Osteoblast (primary cell): ENCODE results near the gene EGFR. TPM values are rescaled to one million over a fixed set of nuclear protein-coding genes. Genes with fewer than 3 reads are reported as not detected.
A peak's percentile ranks its signal among the peaks of the same experiment; 100 is the strongest.

Experiments
- DNase-seq: peaks from one replicate; pipeline ENCODE4 v3.0.0; 2011; ENCODE audit warnings: low spot score, mixed read lengths; ENCODE audit not compliant: insufficient read length; ENCODE audit errors: missing footprints
- H2AFZ ChIP-seq: 2 replicates; pipeline ENCODE4 v1.6.0; 2011; ENCODE audit warnings: mild to moderate bottlenecking, low read length
- H3K27ac ChIP-seq: 2 replicates; pipeline ENCODE4 v1.5.1; 2011; ENCODE audit warnings: mild to moderate bottlenecking, low read depth, low read length, moderate library complexity
- H3K27me3 ChIP-seq: 2 replicates; pipeline ENCODE4 v1.6.0; 2012; ENCODE audit warnings: mild to moderate bottlenecking, control low read depth, inconsistent platforms, low read length, moderate library complexity; ENCODE audit not compliant: insufficient read depth
- H3K36me3 ChIP-seq: 2 replicates; pipeline ENCODE4 v1.5.1; 2011; ENCODE audit warnings: mild to moderate bottlenecking, low read length, control low read depth, moderate library complexity; ENCODE audit not compliant: insufficient read depth
- H3K4me1 ChIP-seq: 2 replicates; pipeline ENCODE4 v1.5.1; 2011; ENCODE audit warnings: mild to moderate bottlenecking, low read length, control low read depth, moderate library complexity; ENCODE audit not compliant: insufficient read depth
- H3K4me2 ChIP-seq: 2 replicates; pipeline ENCODE4 v1.6.0; 2011; ENCODE audit warnings: mild to moderate bottlenecking, low read length; ENCODE audit not compliant: insufficient read depth
- H3K4me3 ChIP-seq: fragments of 200-600 bp; sonication (generic); 3 replicates; pipeline ENCODE4 v1.5.1; 2012; ENCODE audit warnings: mild to moderate bottlenecking, low read length, inconsistent platforms; ENCODE audit not compliant: insufficient read depth
- H3K79me2 ChIP-seq: 2 replicates; pipeline ENCODE4 v1.6.0; 2012; ENCODE audit warnings: mild to moderate bottlenecking, low read length, control low read depth, inconsistent platforms; ENCODE audit not compliant: insufficient read depth
- H3K9me3 ChIP-seq: 2 replicates; pipeline ENCODE4 v1.5.1; 2011; ENCODE audit warnings: low read depth, low read length, control low read depth
- H4K20me1 ChIP-seq: 2 replicates; pipeline ENCODE4 v1.6.0; 2012; ENCODE audit warnings: mild to moderate bottlenecking, low read length, control low read depth; ENCODE audit not compliant: insufficient read depth
- CTCF ChIP-seq: IDR thresholded peaks from 2 replicates; pipeline ENCODE4 v1.5.1; 2011; ENCODE audit warnings: mild to moderate bottlenecking, low read depth, low read length, moderate library complexity; ENCODE audit errors: extremely low read depth
- total RNA-seq: library from RNA; depleted of rRNA; stranded (reverse); fragments of >200 nt; gene quantifications from 2 replicates; pipeline ENCODE4 v1.2.3, GENCODE V29; 2012

The EGFR gene
- total RNA-seq, 1 donor = 104 TPM

- no peak for TF ChIP-seq CTCF
- peaks cover 82% of the 10 kb centered on the region for H3K79me2 ChIP-seq
Observed at GRCh38 chr7:55059021-55059420, 40.2 kb downstream of the EGFR start.

GRCh38 chr7:55060085-55060484 lies 41.3 kb downstream of the EGFR start:
- peaks cover 86% of the 10 kb centered on the region for H3K4me1 ChIP-seq
- TF ChIP-seq CTCF = no peak
- H3K4me3 ChIP-seq = no peak overlapping the region
- no peaks in the 10 kb centered on the region for H4K20me1 ChIP-seq
- H3K27ac ChIP-seq = peak overlapping the region; percentile 97
- DNase-seq = no peak
- no peak overlapping the region for H3K4me2 ChIP-seq
- peaks cover 73% of the 10 kb centered on the region for H3K79me2 ChIP-seq
- no peaks in the 10 kb centered on the region for H3K9me3 ChIP-seq
- no peaks in the 10 kb centered on the region for H3K27me3 ChIP-seq
- no peaks in the 10 kb centered on the region for H3K36me3 ChIP-seq
- H2AFZ ChIP-seq = no peak overlapping the region

More at GRCh38 chr7:55059021-55059420, 40.2 kb downstream of the EGFR start:
- Histone ChIP-seq H3K36me3 (peaks cover 5% of the 10 kb centered on the region), H3K27ac (peak overlapping the region; percentile 97), H3K4me3 (no peak overlapping the region), H3K27me3 (no peaks in the 10 kb centered on the region), H3K4me2 (no peak overlapping the region), H3K4me1 (peaks cover 83% of the 10 kb centered on the region), H2AFZ (no peak overlapping the region), H4K20me1 (no peaks in the 10 kb centered on the region), H3K9me3 (no peaks in the 10 kb centered on the region)
- DNase-seq = no peak

GRCh38 chr7:55060636-55061022 lies 41.8 kb downstream of the EGFR start:
- no peak overlapping the region for H2AFZ ChIP-seq
- H3K4me3 ChIP-seq = no peak overlapping the region
- no peaks in the 10 kb centered on the region for H3K36me3 ChIP-seq
- H3K79me2 ChIP-seq = peaks cover 68% of the 10 kb centered on the region
- peaks cover 86% of the 10 kb centered on the region for H3K4me1 ChIP-seq
- H4K20me1 ChIP-seq = no peaks in the 10 kb centered on the region
- H3K27me3 ChIP-seq = no peaks in the 10 kb centered on the region
- no peak for DNase-seq
- peak overlapping the region; percentile 97 for H3K27ac ChIP-seq
- H3K9me3 ChIP-seq = no peaks in the 10 kb centered on the region
- TF ChIP-seq CTCF = no peak
- H3K4me2 ChIP-seq = peak overlapping the region; percentile 26

- no peak for DNase-seq
- no peak overlapping the region for H3K4me3 ChIP-seq
- peak overlapping the region; percentile 97 for H3K27ac ChIP-seq
- H3K36me3 ChIP-seq = no peaks in the 10 kb centered on the region
- TF ChIP-seq CTCF = no peak
- no peaks in the 10 kb centered on the region for H3K27me3 ChIP-seq
- H3K9me3 ChIP-seq = no peaks in the 10 kb centered on the region
- H3K4me1 ChIP-seq = peaks cover 86% of the 10 kb centered on the region
- H3K79me2 ChIP-seq = peaks cover 68% of the 10 kb centered on the region
- H2AFZ ChIP-seq = no peak overlapping the region
- no peaks in the 10 kb centered on the region for H4K20me1 ChIP-seq
- H3K4me2 ChIP-seq = no peak overlapping the region
Observed at GRCh38 chr7:55061726-55062499, 43.1 kb downstream of the EGFR start.
